GM12891 (cell line): ENCODE data around the gene IL15RA.
"Not testable (repeated sequence)": the region's sequence is repeated elsewhere in the genome, so short reads cannot be mapped to it uniquely, and the experiment has no call there.

Experiments used
- DNase-seq: peaks from one replicate; pipeline ENCODE4 v3.0.0; 2011; ENCODE audit warnings: low spot score; ENCODE audit not compliant: insufficient read length
- FAIRE-seq: peaks from 2 replicates; lab custom pipeline; 2011; peaks lifted over from hg19 to GRCh38; lab: Jason Lieb, UNC
- PAX5 ChIP-seq: IDR thresholded peaks from 2 replicates; pipeline ENCODE4 v1.6.1; 2011; ENCODE audit warnings: low read length, moderate library complexity, mild to moderate bottlenecking; ENCODE audit not compliant: insufficient read depth, severe bottlenecking
- POLR2A ChIP-seq: IDR thresholded peaks from 2 replicates; pipeline ENCODE4 v1.6.1; 2011; ENCODE audit warnings: low read depth, low read length, control low read depth
- POLR2AphosphoS5 ChIP-seq: IDR thresholded peaks from 2 replicates; pipeline ENCODE4 v1.6.1; 2011; ENCODE audit warnings: low read depth, low read length, control low read depth
- POU2F2 ChIP-seq: IDR thresholded peaks from 2 replicates; pipeline ENCODE4 v1.6.1; 2011; ENCODE audit warnings: low read depth, mild to moderate bottlenecking, control low read depth, low read length, moderate library complexity
- SPI1 ChIP-seq: IDR thresholded peaks from 2 replicates; pipeline ENCODE4 v1.6.1; 2011; ENCODE audit warnings: low read depth, low read length, control low read depth
- TAF1 ChIP-seq: IDR thresholded peaks from 2 replicates; pipeline ENCODE4 v1.6.1; 2011; ENCODE audit warnings: low read depth, low read length, control low read depth

IL15RA gene

DNA sequence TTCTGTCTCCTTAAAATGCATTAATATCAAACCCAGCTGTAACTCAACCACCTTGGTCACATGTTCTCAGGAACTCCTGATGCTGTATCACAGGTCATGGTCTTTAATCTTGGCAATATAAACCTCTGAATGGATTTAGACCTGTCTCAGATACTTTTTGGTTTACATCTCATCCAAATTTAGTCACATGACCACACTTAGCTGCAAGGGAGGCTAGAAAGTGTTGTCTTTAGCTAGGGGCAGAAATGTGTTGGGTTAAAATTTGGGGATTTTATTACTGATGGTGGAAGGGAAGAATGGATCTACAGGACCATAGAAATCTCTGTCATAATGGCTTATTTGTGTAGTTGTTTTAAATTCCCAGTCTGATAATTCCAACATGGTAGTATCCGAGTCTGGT lies 29.6 kb upstream of the IL15RA start:
- TF ChIP-seq PAX5 (no peak), POLR2A (no peak), TAF1 (no peak), SPI1 (no peak), POLR2AphosphoS5 (no peak), POU2F2 (no peak)
- DNase-seq (no peak), FAIRE-seq (no peak)

GRCh38 chr10:6006546-6006945 lies 29.2 kb upstream of the IL15RA start:
- no peak for FAIRE-seq
- no peak for DNase-seq
- no peak for TF ChIP-seq POU2F2
- no peak for TF ChIP-seq PAX5
- TF ChIP-seq SPI1: no peak
- no peak for TF ChIP-seq POLR2AphosphoS5
- no peak for TF ChIP-seq POLR2A
- no peak for TF ChIP-seq TAF1

- TF ChIP-seq TAF1 (no peak), POU2F2 (no peak), SPI1 (no peak), POLR2AphosphoS5 (no peak), PAX5 (no peak), POLR2A (no peak)
- DNase-seq (no peak), FAIRE-seq (no peak)
Measured at GRCh38 chr10:6005856-6006395, 28.6 kb upstream of the IL15RA start.

DNA sequence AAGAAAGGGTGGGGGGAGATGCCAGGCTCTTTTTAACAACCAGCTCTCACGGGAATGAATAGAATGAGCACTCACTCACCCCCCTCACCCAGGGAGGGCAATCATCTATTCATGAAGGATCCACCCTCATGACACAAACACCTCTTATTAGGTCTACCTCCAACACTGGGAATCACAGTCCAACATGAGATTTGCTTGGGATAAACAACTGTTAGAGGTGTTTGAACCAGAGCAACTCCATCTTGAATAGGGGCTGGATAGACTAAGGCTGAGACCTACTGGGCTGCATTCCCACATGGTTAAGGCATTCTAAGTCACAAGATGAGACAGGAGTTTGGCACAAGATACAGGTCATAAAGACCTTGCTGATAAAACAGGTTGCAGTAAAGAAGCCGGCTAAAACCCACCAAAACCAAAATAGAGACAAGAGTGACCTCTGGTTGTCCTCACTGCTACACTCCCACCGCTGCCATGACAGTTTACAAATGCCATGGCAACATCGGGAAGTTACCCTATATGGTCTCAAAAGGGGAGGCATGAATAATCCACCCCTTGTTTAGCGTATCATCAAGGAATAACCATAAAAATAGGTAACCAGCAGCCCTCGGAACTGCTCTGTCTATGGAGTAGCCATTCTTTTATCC lies 27.9 kb upstream of the IL15RA start:
- FAIRE-seq, DNase-seq: not testable (repeated sequence)

GRCh38 chr10:6002809-6003510 lies 25.6 kb upstream of the IL15RA start:
- DNase-seq (no peak), FAIRE-seq (peak; percentile 68)
- TF ChIP-seq SPI1 (no peak), TAF1 (no peak), POU2F2 (no peak), POLR2AphosphoS5 (no peak), POLR2A (no peak), PAX5 (no peak)

DNA sequence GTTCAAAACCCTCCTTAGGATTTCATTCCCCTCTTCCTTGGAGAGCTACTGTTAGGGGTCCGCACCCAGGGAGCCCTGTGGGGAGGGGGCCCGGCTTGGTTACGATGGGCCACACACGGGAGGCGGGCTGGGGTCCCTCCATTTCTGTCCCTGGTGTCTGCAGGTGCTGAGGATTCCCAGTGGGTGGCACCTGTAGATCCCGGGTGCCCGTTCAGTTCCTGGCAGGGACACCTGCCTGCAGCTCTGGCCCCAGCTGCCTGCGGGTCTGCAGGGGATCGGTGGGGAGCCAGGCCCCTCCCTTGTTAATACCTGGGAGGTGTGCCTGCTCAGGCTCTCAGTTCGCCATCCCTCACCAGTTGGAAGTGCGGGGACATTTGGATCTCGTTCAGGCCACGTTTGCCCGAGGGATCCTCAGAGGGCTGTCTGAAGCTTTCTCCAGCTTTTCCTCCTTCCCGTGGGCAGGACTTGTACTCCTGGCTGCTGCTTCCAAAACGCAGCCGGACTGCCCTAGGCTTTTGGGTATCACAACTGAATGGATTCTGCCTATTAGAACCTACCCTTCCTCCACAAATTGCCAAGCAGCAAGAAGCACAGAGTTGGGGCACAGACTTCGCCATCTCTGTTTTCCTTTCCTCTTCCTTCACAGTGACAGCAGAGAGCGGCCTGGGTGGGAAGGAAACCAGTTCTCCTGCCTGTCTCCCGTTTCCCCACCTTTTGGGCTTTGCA lies 22.3 kb upstream of the IL15RA start:
- FAIRE-seq: no peak
- no peak for DNase-seq
- TF ChIP-seq TAF1 (no peak), SPI1 (no peak), POLR2AphosphoS5 (no peak), PAX5 (no peak), POLR2A (no peak), POU2F2 (no peak)

DNA sequence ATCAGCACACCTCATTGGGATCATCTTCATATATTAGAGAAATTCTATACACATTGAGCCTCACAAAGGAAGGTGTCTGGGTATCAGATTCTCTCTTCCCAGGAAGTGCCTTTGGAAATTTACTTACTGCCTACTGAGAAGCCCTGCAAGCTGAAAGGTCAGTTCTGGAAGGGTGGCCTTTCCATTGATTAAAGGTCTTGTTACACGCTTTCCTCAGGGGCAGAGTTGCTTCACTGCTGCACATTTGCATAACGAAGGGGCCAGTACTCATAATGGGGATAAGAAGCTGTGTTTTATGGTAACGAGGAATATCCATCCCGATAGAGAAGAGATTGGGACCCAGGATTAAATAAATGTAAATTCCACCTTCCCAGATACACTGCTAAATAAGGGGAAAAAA lies 19.4 kb upstream of the IL15RA start:
- TF ChIP-seq POLR2A (no peak), TAF1 (no peak), SPI1 (no peak), PAX5 (no peak), POLR2AphosphoS5 (no peak), POU2F2 (no peak)
- no peak for FAIRE-seq
- DNase-seq: no peak

DNA sequence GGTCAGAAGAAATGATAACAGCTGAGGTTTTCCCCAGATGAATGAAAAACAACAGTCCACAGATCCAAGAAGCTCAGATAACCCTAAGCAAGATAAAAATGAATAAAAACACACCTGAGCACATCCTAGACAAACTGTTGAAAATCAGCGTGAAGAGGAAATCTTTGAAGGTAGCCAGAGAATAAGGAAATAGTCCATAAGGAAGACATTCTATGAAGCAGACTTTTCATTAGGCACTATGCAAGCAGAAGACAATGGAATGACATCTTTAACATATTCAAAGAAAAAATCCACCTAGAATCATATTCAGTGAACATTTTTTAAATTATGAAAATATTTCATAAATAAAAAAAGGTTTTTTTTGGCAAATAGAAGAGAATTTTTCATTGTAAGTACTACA lies 15.1 kb upstream of the IL15RA start:
- FAIRE-seq (no peak), DNase-seq (no peak)
- TF ChIP-seq SPI1 (no peak), POLR2AphosphoS5 (no peak), POU2F2 (no peak), POLR2A (no peak), PAX5 (no peak), TAF1 (no peak)

DNA sequence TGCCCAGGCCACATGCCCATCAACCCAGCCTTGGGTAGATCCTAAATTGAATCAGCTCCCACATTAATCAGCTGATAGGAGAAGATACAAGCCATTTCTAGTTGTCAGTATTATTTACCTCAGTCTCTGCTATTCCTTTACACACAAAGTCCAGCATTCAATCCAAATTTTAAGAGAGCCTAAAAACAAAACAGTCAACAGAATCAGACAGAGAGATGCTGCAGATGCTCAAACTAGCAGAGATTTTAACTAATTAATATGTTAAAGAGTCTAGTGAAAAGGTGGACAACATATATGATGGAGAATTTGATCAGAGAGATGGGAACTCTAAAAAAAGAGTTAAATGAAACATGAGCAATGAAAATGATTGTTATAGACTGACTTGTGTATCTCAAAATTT lies 14.4 kb upstream of the IL15RA start:
- DNase-seq (no peak), FAIRE-seq (no peak)
- TF ChIP-seq SPI1: no peak
- no peak for TF ChIP-seq POLR2A
- TF ChIP-seq POU2F2: no peak
- TF ChIP-seq PAX5: no peak
- no peak for TF ChIP-seq TAF1
- no peak for TF ChIP-seq POLR2AphosphoS5

- no peak for TF ChIP-seq POLR2AphosphoS5
- TF ChIP-seq PAX5: no peak
- no peak for TF ChIP-seq TAF1
- no peak for TF ChIP-seq POLR2A
- TF ChIP-seq POU2F2: no peak
- no peak for TF ChIP-seq SPI1
- FAIRE-seq (no peak), DNase-seq (no peak)
Measured at GRCh38 chr10:5989756-5990155, 12.4 kb upstream of the IL15RA start.
